HG03064 (cell line): Measurements from ENCODE around the gene BCAS1.
"Not testable (repeated sequence)": the region's sequence is repeated elsewhere in the genome, so short reads cannot be mapped to it uniquely, and the experiment has no call there.

ENCODE experiments used
- ATAC-seq: cut with Tn5 transposase; IDR thresholded peaks from one replicate; pipeline ENCODE4 v1.9.1; 2021; ENCODE audit warnings: low read depth; ENCODE audit not compliant: unreplicated experiment

The BCAS1 gene

GRCh38 chr20:53934421-53935343, 135.7 kb downstream of the BCAS1 start:
- no peak for ATAC-seq

- no peak for ATAC-seq
These were observed 137.1 kb downstream of the BCAS1 start for GRCh38 chr20:53933232-53933846.

GRCh38 chr20:53932655-53933192, 137.7 kb downstream of the BCAS1 start:
- ATAC-seq = not testable (repeated sequence)

GRCh38 chr20:53931597-53931996, 138.8 kb downstream of the BCAS1 start:
- ATAC-seq = no peak

- no peak for ATAC-seq
These were observed 139.5 kb downstream of the BCAS1 start for GRCh38 chr20:53930651-53931504.

GRCh38 chr20:53929974-53930650, 140.3 kb downstream of the BCAS1 start:
- ATAC-seq = peak; percentile 52

- no peak for ATAC-seq
These were observed 141.0 kb downstream of the BCAS1 start for GRCh38 chr20:53929399-53929798.

GRCh38 chr20:53927990-53928389, 142.4 kb downstream of the BCAS1 start:
- no peak for ATAC-seq

- ATAC-seq = peak; percentile 58
These were observed 143.9 kb downstream of the BCAS1 start for GRCh38 chr20:53926428-53927028.

GRCh38 chr20:53925651-53926401, 144.6 kb downstream of the BCAS1 start:
- no peak for ATAC-seq

GRCh38 chr20:53923566-53924369, 146.6 kb downstream of the BCAS1 start:
- no peak for ATAC-seq

- peak; percentile 46 for ATAC-seq
These were observed 147.5 kb downstream of the BCAS1 start for GRCh38 chr20:53922901-53923314.

- ATAC-seq = no peak
These were observed 148.9 kb downstream of the BCAS1 start for GRCh38 chr20:53921443-53921973.

GRCh38 chr20:53920647-53921245, 149.6 kb downstream of the BCAS1 start:
- no peak for ATAC-seq

GRCh38 chr20:53919886-53920285, 150.5 kb downstream of the BCAS1 start:
- no peak for ATAC-seq

- ATAC-seq = no peak
These were observed 151.4 kb downstream of the BCAS1 start for GRCh38 chr20:53918949-53919361.

GRCh38 chr20:53918020-53918311, 152.4 kb downstream of the BCAS1 start:
- ATAC-seq = no peak
